ENCODE measurements around the gene VPREB1.
A peak's percentile ranks its signal among the peaks of the same experiment; 100 is the strongest.

VPREB1 gene

GRCh38 chr22:22229683-22230420, 14.7 kb upstream of the VPREB1 start:
- FAIRE-seq = no peak
- DNase-seq (ENCODE audit: insufficient read length, low spot score) = no peak
- TF ChIP-seq TAF1 (IDR thresholded peaks at IDR 0.05; ENCODE audit: low read depth, low read length) (no peak), POLR2AphosphoS5 (IDR thresholded peaks at IDR 0.05; ENCODE audit: low read depth, low read length) (no peak), POLR2A (IDR thresholded peaks at IDR 0.05; ENCODE audit: low read depth, low read length) (no peak), PAX5 (IDR thresholded peaks at IDR 0.05; ENCODE audit: insufficient read depth, low read length, severe bottlenecking) (no peak), POU2F2 (IDR thresholded peaks at IDR 0.05; ENCODE audit: low read depth, low read length) (no peak), SPI1 (IDR thresholded peaks at IDR 0.05; ENCODE audit: low read depth, low read length) (no peak)

GRCh38 chr22:22230438-22230837, 14.1 kb upstream of the VPREB1 start:
- FAIRE-seq (no peak), DNase-seq (ENCODE audit: insufficient read length, low spot score) (no peak)
- TF ChIP-seq PAX5 (IDR thresholded peaks at IDR 0.05; ENCODE audit: insufficient read depth, low read length, severe bottlenecking) = no peak

- FAIRE-seq = no peak
- no peak for DNase-seq (ENCODE audit: insufficient read length, low spot score)
- no peak for TF ChIP-seq SPI1 (IDR thresholded peaks at IDR 0.05; ENCODE audit: low read depth, low read length)
These were observed 11.5 kb upstream of the VPREB1 start for GRCh38 chr22:22233081-22233480.

GRCh38 chr22:22235558-22235957, 9.0 kb upstream of the VPREB1 start:
- FAIRE-seq (peak; percentile 41), DNase-seq (ENCODE audit: insufficient read length, low spot score) (peak; percentile 50)

GRCh38 chr22:22237521-22237920, 7.1 kb upstream of the VPREB1 start:
- TF ChIP-seq POU2F2 (IDR thresholded peaks at IDR 0.05; ENCODE audit: low read depth, low read length) (no peak), PAX5 (IDR thresholded peaks at IDR 0.05; ENCODE audit: insufficient read depth, low read length, severe bottlenecking) (no peak), POLR2A (IDR thresholded peaks at IDR 0.05; ENCODE audit: low read depth, low read length) (no peak), SPI1 (IDR thresholded peaks at IDR 0.05; ENCODE audit: low read depth, low read length) (no peak), POLR2AphosphoS5 (IDR thresholded peaks at IDR 0.05; ENCODE audit: low read depth, low read length) (no peak), TAF1 (IDR thresholded peaks at IDR 0.05; ENCODE audit: low read depth, low read length) (no peak)
- DNase-seq (ENCODE audit: insufficient read length, low spot score) = no peak
- peak; percentile 28 for FAIRE-seq

More at GRCh38 chr22:22235558-22235957, 9.0 kb upstream of the VPREB1 start:
- TF ChIP-seq PAX5 (IDR thresholded peaks at IDR 0.05; ENCODE audit: insufficient read depth, low read length, severe bottlenecking) (no peak), POU2F2 (IDR thresholded peaks at IDR 0.05; ENCODE audit: low read depth, low read length) (no peak), POLR2AphosphoS5 (IDR thresholded peaks at IDR 0.05; ENCODE audit: low read depth, low read length) (no peak), TAF1 (IDR thresholded peaks at IDR 0.05; ENCODE audit: low read depth, low read length) (no peak), SPI1 (IDR thresholded peaks at IDR 0.05; ENCODE audit: low read depth, low read length) (no peak), POLR2A (IDR thresholded peaks at IDR 0.05; ENCODE audit: low read depth, low read length) (no peak)

GRCh38 chr22:22239311-22239939, 5.2 kb upstream of the VPREB1 start:
- FAIRE-seq = no peak
- TF ChIP-seq POLR2A (IDR thresholded peaks at IDR 0.05; ENCODE audit: low read depth, low read length) (no peak), POLR2AphosphoS5 (IDR thresholded peaks at IDR 0.05; ENCODE audit: low read depth, low read length) (no peak), TAF1 (IDR thresholded peaks at IDR 0.05; ENCODE audit: low read depth, low read length) (no peak), POU2F2 (IDR thresholded peaks at IDR 0.05; ENCODE audit: low read depth, low read length) (no peak), SPI1 (IDR thresholded peaks at IDR 0.05; ENCODE audit: low read depth, low read length) (no peak), PAX5 (IDR thresholded peaks at IDR 0.05; ENCODE audit: insufficient read depth, low read length, severe bottlenecking) (no peak)

GRCh38 chr22:22241554-22241898, 3.1 kb upstream of the VPREB1 start:
- TF ChIP-seq POU2F2 (IDR thresholded peaks at IDR 0.05; ENCODE audit: low read depth, low read length) = no peak
- TF ChIP-seq TAF1 (IDR thresholded peaks at IDR 0.05; ENCODE audit: low read depth, low read length) = no peak
- no peak for TF ChIP-seq PAX5 (IDR thresholded peaks at IDR 0.05; ENCODE audit: insufficient read depth, low read length, severe bottlenecking)
- TF ChIP-seq POLR2A (IDR thresholded peaks at IDR 0.05; ENCODE audit: low read depth, low read length) = no peak
- TF ChIP-seq SPI1 (IDR thresholded peaks at IDR 0.05; ENCODE audit: low read depth, low read length) = no peak
- DNase-seq (ENCODE audit: insufficient read length, low spot score) (no peak), FAIRE-seq (no peak)

More at GRCh38 chr22:22239311-22239939, 5.2 kb upstream of the VPREB1 start:
- no peak for DNase-seq (ENCODE audit: insufficient read length, low spot score)

GRCh38 chr22:22242488-22242887, 2.1 kb upstream of the VPREB1 start:
- FAIRE-seq (no peak), DNase-seq (ENCODE audit: insufficient read length, low spot score) (no peak)
- TF ChIP-seq TAF1 (IDR thresholded peaks at IDR 0.05; ENCODE audit: low read depth, low read length) = no peak
- TF ChIP-seq POLR2AphosphoS5 (IDR thresholded peaks at IDR 0.05; ENCODE audit: low read depth, low read length) = no peak
- no peak for TF ChIP-seq POU2F2 (IDR thresholded peaks at IDR 0.05; ENCODE audit: low read depth, low read length)
- TF ChIP-seq PAX5 (IDR thresholded peaks at IDR 0.05; ENCODE audit: insufficient read depth, low read length, severe bottlenecking) = no peak
- no peak for TF ChIP-seq SPI1 (IDR thresholded peaks at IDR 0.05; ENCODE audit: low read depth, low read length)
- TF ChIP-seq POLR2A (IDR thresholded peaks at IDR 0.05; ENCODE audit: low read depth, low read length) = no peak

- TF ChIP-seq PAX5 (IDR thresholded peaks at IDR 0.05; ENCODE audit: insufficient read depth, low read length, severe bottlenecking) (no peak), POU2F2 (IDR thresholded peaks at IDR 0.05; ENCODE audit: low read depth, low read length) (no peak), POLR2AphosphoS5 (IDR thresholded peaks at IDR 0.05; ENCODE audit: low read depth, low read length) (no peak), POLR2A (IDR thresholded peaks at IDR 0.05; ENCODE audit: low read depth, low read length) (no peak), SPI1 (IDR thresholded peaks at IDR 0.05; ENCODE audit: low read depth, low read length) (no peak), TAF1 (IDR thresholded peaks at IDR 0.05; ENCODE audit: low read depth, low read length) (no peak)
- DNase-seq (ENCODE audit: insufficient read length, low spot score) = no peak
- FAIRE-seq = no peak
These were observed 1.4 kb upstream of the VPREB1 start for GRCh38 chr22:22243033-22243680.

All from GM12891 (cell line).